Measurements from ENCODE around the gene PITPNC1.

PITPNC1 gene

GRCh38 chr17:67487506-67487905 is 110.4 kb downstream of the PITPNC1 start:
- Histone ChIP-seq H3K9ac (ENCODE audit: low read length) (no peak overlapping the region), H3K27me3 (ENCODE audit: insufficient read depth, low read length) (peaks cover 3% of the 10 kb centered on the region), H3F3A (ENCODE audit: insufficient read depth, low read length) (no peaks in the 10 kb centered on the region), H2AFZ (ENCODE audit: low read length) (no peak overlapping the region), H3K9me3 (ENCODE audit: low read length) (no peaks in the 10 kb centered on the region), H4K20me1 (ENCODE audit: insufficient read depth, low read length) (no peaks in the 10 kb centered on the region), H3K27ac (ENCODE audit: low read depth, low read length, poor library complexity, severe bottlenecking) (no peak overlapping the region), H3K4me3 (ENCODE audit: low read depth, low read length, poor library complexity, severe bottlenecking) (no peak overlapping the region), H3K4me1 (ENCODE audit: insufficient read depth, low read length, severe bottlenecking) (no peaks in the 10 kb centered on the region), H3K36me3 (ENCODE audit: insufficient read depth, low read length) (no peaks in the 10 kb centered on the region; the same call in 1 of the 2 replicates), H3K9me2 (ENCODE audit: low read depth, low read length) (no peaks in the 10 kb centered on the region), H3K79me2 (ENCODE audit: insufficient read depth, low read length) (no peaks in the 10 kb centered on the region), H3K4me2 (ENCODE audit: low read length) (no peak overlapping the region)
- TF ChIP-seq EZH2 (IDR thresholded peaks at IDR 0.05; ENCODE audit: borderline replicate concordance, low read length) = no peak
- TF ChIP-seq CTCF (IDR thresholded peaks at IDR 0.05; ENCODE audit: low read length) = no peak

GRCh38 chr17:67488161-67488560 is 111.1 kb downstream of the PITPNC1 start:
- Histone ChIP-seq H3K9me2 (ENCODE audit: low read depth, low read length) (no peaks in the 10 kb centered on the region), H2AFZ (ENCODE audit: low read length) (no peak overlapping the region), H3K4me2 (ENCODE audit: low read length) (no peak overlapping the region), H3F3A (ENCODE audit: insufficient read depth, low read length) (no peaks in the 10 kb centered on the region), H3K27ac (ENCODE audit: low read depth, low read length, poor library complexity, severe bottlenecking) (no peak overlapping the region), H3K9me3 (ENCODE audit: low read length) (no peaks in the 10 kb centered on the region), H3K36me3 (ENCODE audit: insufficient read depth, low read length) (no peaks in the 10 kb centered on the region; the same call in 1 of the 2 replicates), H3K27me3 (ENCODE audit: insufficient read depth, low read length) (peaks cover 3% of the 10 kb centered on the region), H3K79me2 (ENCODE audit: insufficient read depth, low read length) (no peaks in the 10 kb centered on the region), H3K9ac (ENCODE audit: low read length) (no peak overlapping the region), H3K4me1 (ENCODE audit: insufficient read depth, low read length, severe bottlenecking) (no peaks in the 10 kb centered on the region), H3K4me3 (ENCODE audit: low read depth, low read length, poor library complexity, severe bottlenecking) (no peak overlapping the region), H4K20me1 (ENCODE audit: insufficient read depth, low read length) (no peaks in the 10 kb centered on the region)
- no peak for TF ChIP-seq CTCF (IDR thresholded peaks at IDR 0.05; ENCODE audit: low read length)
- TF ChIP-seq EZH2 (IDR thresholded peaks at IDR 0.05; ENCODE audit: borderline replicate concordance, low read length) = no peak

- TF ChIP-seq EZH2 (IDR thresholded peaks at IDR 0.05; ENCODE audit: borderline replicate concordance, low read length) = no peak
- TF ChIP-seq CTCF (IDR thresholded peaks at IDR 0.05; ENCODE audit: low read length) = no peak
- H3K27me3 ChIP-seq (ENCODE audit: insufficient read depth, low read length) = peaks cover 3% of the 10 kb centered on the region
- no peak overlapping the region for H3K9ac ChIP-seq (ENCODE audit: low read length)
- no peaks in the 10 kb centered on the region for H3F3A ChIP-seq (ENCODE audit: insufficient read depth, low read length)
- H3K9me3 ChIP-seq (ENCODE audit: low read length) = no peaks in the 10 kb centered on the region
- no peaks in the 10 kb centered on the region; the same call in 1 of the 2 replicates for H3K36me3 ChIP-seq (ENCODE audit: insufficient read depth, low read length)
- H3K4me1 ChIP-seq (ENCODE audit: insufficient read depth, low read length, severe bottlenecking) = no peaks in the 10 kb centered on the region
- no peak overlapping the region for H2AFZ ChIP-seq (ENCODE audit: low read length)
- no peaks in the 10 kb centered on the region for H3K9me2 ChIP-seq (ENCODE audit: low read depth, low read length)
- H3K79me2 ChIP-seq (ENCODE audit: insufficient read depth, low read length) = no peaks in the 10 kb centered on the region
- H4K20me1 ChIP-seq (ENCODE audit: insufficient read depth, low read length) = no peaks in the 10 kb centered on the region
- H3K4me3 ChIP-seq (ENCODE audit: low read depth, low read length, poor library complexity, severe bottlenecking) = no peak overlapping the region
- H3K27ac ChIP-seq (ENCODE audit: low read depth, low read length, poor library complexity, severe bottlenecking) = no peak overlapping the region
- H3K4me2 ChIP-seq (ENCODE audit: low read length) = no peak overlapping the region
These were observed 111.7 kb downstream of the PITPNC1 start for GRCh38 chr17:67488768-67489167.

All from OCI-LY1 (cell line).